Fibroblast of skin of back (primary cell): Measurements from ENCODE around the gene RNF213.

Experiments
- DNase-seq: peaks from one replicate; pipeline ENCODE4 v3.0.0-alpha.2; 2013

The RNF213 gene

GRCh38 chr17:80421381-80422090 lies 160.9 kb downstream of the RNF213 start:
- no peak for DNase-seq

GRCh38 chr17:80422276-80422675 lies 161.6 kb downstream of the RNF213 start:
- DNase-seq: no peak

GRCh38 chr17:80422981-80423380 lies 162.3 kb downstream of the RNF213 start:
- no peak for DNase-seq

GRCh38 chr17:80423536-80424225 lies 163.0 kb downstream of the RNF213 start:
- no peak for DNase-seq

- no peak for DNase-seq
These were observed 163.6 kb downstream of the RNF213 start for GRCh38 chr17:80424261-80424660.

GRCh38 chr17:80424878-80425765 lies 164.5 kb downstream of the RNF213 start:
- no peak for DNase-seq

- DNase-seq: no peak
These were observed 165.3 kb downstream of the RNF213 start for GRCh38 chr17:80425835-80426426.

- DNase-seq: peak; percentile 54
These were observed 166.1 kb downstream of the RNF213 start for GRCh38 chr17:80426671-80427326.

GRCh38 chr17:80427366-80428282 lies 167.0 kb downstream of the RNF213 start:
- DNase-seq: no peak

- DNase-seq: no peak
These were observed 167.7 kb downstream of the RNF213 start for GRCh38 chr17:80428363-80428762.

GRCh38 chr17:80428796-80429195 lies 168.1 kb downstream of the RNF213 start:
- DNase-seq: no peak

- no peak for DNase-seq
These were observed 169.0 kb downstream of the RNF213 start for GRCh38 chr17:80429356-80430275.

- DNase-seq: no peak
These were observed 170.0 kb downstream of the RNF213 start for GRCh38 chr17:80430446-80431245.

- no peak for DNase-seq
These were observed 170.9 kb downstream of the RNF213 start for GRCh38 chr17:80431246-80432195.

- DNase-seq: no peak
These were observed 171.8 kb downstream of the RNF213 start for GRCh38 chr17:80432350-80432955.

GRCh38 chr17:80432961-80433550 lies 172.4 kb downstream of the RNF213 start:
- no peak for DNase-seq
